PC-3 (cell line): ENCODE data around the gene UBN2.

Experiments used
- CTCF ChIP-seq: fragments of 300-600 bp; sonication (generic); conservative IDR thresholded peaks from 2 replicates; pipeline ENCODE4 v1.5.1; 2017; ENCODE audit warnings: antibody characterized with exemption, low read depth, mild to moderate bottlenecking, low read length
- EZH2 ChIP-seq: fragments of 300-600 bp; sonication (generic); IDR thresholded peaks from one replicate; pipeline ENCODE4 v1.6.1; 2017; ENCODE audit warnings: antibody characterized with exemption, mild to moderate bottlenecking, low read length; ENCODE audit not compliant: unreplicated experiment

GRCh38 chr7:139339698-139340036 lies 108.6 kb downstream of the UBN2 start:
- TF ChIP-seq CTCF (no peak), EZH2 (no peak)
